ENCODE results near the gene RFPL4A. TPM values are rescaled to one million over a fixed set of nuclear protein-coding genes. Genes with fewer than 3 reads are reported as not detected.
"Not testable (repeated sequence)": the region's sequence is repeated elsewhere in the genome, so short reads cannot be mapped to it uniquely, and the experiment has no call there.

Gene RFPL4A
- not detected in 2 replicates for total RNA-seq (ENCODE audit: low replicate concordance)

DNA sequence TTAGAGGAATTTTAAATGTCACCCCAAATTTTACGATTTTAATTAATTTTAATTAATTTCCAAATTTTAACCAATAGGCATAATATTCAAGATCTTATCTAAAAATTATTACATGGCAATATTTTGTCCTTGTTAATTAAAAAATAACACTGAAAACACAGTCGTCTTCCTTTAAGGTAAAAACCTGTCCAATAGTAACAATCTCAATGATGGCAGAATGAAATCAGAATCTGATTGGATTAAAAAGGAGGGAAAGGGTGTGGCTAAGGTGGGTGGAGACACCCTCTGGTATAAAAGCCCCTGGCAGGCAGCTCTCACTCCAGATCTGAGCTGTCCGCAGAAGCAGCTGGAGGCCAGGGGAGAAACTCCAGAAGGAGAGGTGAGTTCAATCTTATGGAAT lies at the start of gene RFPL4A:
RFPL4A (plus strand) TSS at position 301 of the 400 bp plus-strand sequence. CDS start 2,704 bp downstream, outside the sequence.
- H3K27me3 Mint-ChIP-seq (ENCODE audit: insufficient read depth, low read depth); H3K9me3 ChIP-seq (ENCODE audit: low read depth); H3K27ac Mint-ChIP-seq; H3K9me3 Mint-ChIP-seq; H4K20me1 ChIP-seq (ENCODE audit: low read depth); H3F3A ChIP-seq (ENCODE audit: low read depth); H3K4me3 ChIP-seq; H3K9ac ChIP-seq; H3K4me3 Mint-ChIP-seq; H3K4me1 Mint-ChIP-seq; H3K79me2 ChIP-seq (ENCODE audit: low read depth); H3K4me2 ChIP-seq; H3K36me3 ChIP-seq; H2AFZ ChIP-seq (replicated peaks); H3K4me1 ChIP-seq; H3K27me3 ChIP-seq; DNase-seq (ENCODE audit: low spot score); H3K36me3 Mint-ChIP-seq; H3K27ac ChIP-seq: not testable (repeated sequence)

DNA sequence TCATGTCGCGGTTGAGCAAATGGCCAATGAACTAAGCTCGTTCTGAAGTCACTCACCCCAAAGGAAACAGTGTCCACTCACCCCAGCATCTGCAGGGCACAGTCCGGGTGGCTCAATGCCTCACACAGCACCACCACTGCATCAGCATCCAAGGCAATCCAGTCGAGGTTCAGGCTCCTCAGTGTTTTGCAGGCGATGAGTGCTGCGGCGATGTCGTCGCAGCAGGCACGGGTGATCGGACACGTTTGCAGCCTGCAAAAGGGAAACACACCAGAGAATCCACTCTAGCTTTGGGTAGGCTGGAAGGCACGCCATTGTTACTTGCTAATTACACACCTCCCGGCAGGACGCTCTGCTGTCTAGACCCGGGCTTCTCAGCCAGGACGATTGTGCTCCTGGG lies 47.2 kb upstream of the RFPL4A start:
- DNase-seq (ENCODE audit: low spot score): no peak
- Histone ChIP-seq H3K9ac (no peak overlapping the region), H3F3A (ENCODE audit: low read depth) (no peaks in the 10 kb centered on the region), H3K4me2 (no peak overlapping the region), H2AFZ (replicated peaks) (no peak overlapping the region), H3K79me2 (ENCODE audit: low read depth) (no peaks in the 10 kb centered on the region), H3K27me3 (no peaks in the 10 kb centered on the region), H3K9me3 (ENCODE audit: low read depth) (peaks cover 5% of the 10 kb centered on the region), H3K36me3 (no peaks in the 10 kb centered on the region), H3K27ac (no peak overlapping the region), H3K4me3 (no peak overlapping the region), H4K20me1 (ENCODE audit: low read depth) (no peaks in the 10 kb centered on the region), H3K4me1 (no peaks in the 10 kb centered on the region)
- no peak overlapping the region for H3K4me3 Mint-ChIP-seq
- H3K36me3 Mint-ChIP-seq: no peaks in the 10 kb centered on the region
- peaks cover 16% of the 10 kb centered on the region for H3K9me3 Mint-ChIP-seq
- H3K27me3 Mint-ChIP-seq (ENCODE audit: insufficient read depth, low read depth): peaks cover 24% of the 10 kb centered on the region
- H3K4me1 Mint-ChIP-seq: peaks cover 2% of the 10 kb centered on the region
- H3K27ac Mint-ChIP-seq: no peak overlapping the region
- TF ChIP-seq CTCF (IDR thresholded peaks at IDR 0.05): no peak
- TF ChIP-seq EZH2 (IDR thresholded peaks at IDR 0.05): no peak
- TF ChIP-seq EZH2phosphoT487 (IDR thresholded peaks at IDR 0.05): no peak

- H3K4me1 Mint-ChIP-seq: peaks cover 2% of the 10 kb centered on the region
- H3K27me3 ChIP-seq: no peaks in the 10 kb centered on the region
- no peak overlapping the region for H2AFZ ChIP-seq (replicated peaks)
- H3K27ac ChIP-seq: no peak overlapping the region
- no peaks in the 10 kb centered on the region for H3K36me3 Mint-ChIP-seq
- H3K4me1 ChIP-seq: no peaks in the 10 kb centered on the region
- H3K4me3 ChIP-seq: no peak overlapping the region
- no peak overlapping the region for H3K4me3 Mint-ChIP-seq
- H3F3A ChIP-seq (ENCODE audit: low read depth): no peaks in the 10 kb centered on the region
- H3K79me2 ChIP-seq (ENCODE audit: low read depth): no peaks in the 10 kb centered on the region
- no peak overlapping the region for H3K9ac ChIP-seq
- H3K4me2 ChIP-seq: no peak overlapping the region
- H3K36me3 ChIP-seq: no peaks in the 10 kb centered on the region
- H3K9me3 ChIP-seq (ENCODE audit: low read depth): peaks cover 2% of the 10 kb centered on the region
- H4K20me1 ChIP-seq (ENCODE audit: low read depth): no peaks in the 10 kb centered on the region
- no peak overlapping the region for H3K27ac Mint-ChIP-seq
- no peak for DNase-seq (ENCODE audit: low spot score)
- peaks cover 16% of the 10 kb centered on the region for H3K9me3 Mint-ChIP-seq
- TF ChIP-seq EZH2 (IDR thresholded peaks at IDR 0.05) (no peak), CTCF (IDR thresholded peaks at IDR 0.05) (no peak), EZH2phosphoT487 (IDR thresholded peaks at IDR 0.05) (no peak)
- peaks cover 21% of the 10 kb centered on the region for H3K27me3 Mint-ChIP-seq (ENCODE audit: insufficient read depth, low read depth)
These were observed 45.9 kb upstream of the RFPL4A start for GRCh38 chr19:55712804-55713631.

GRCh38 chr19:55716531-55716930 lies 42.4 kb upstream of the RFPL4A start:
- H3K79me2 ChIP-seq (ENCODE audit: low read depth): no peaks in the 10 kb centered on the region
- peaks cover 19% of the 10 kb centered on the region for H3K27me3 Mint-ChIP-seq (ENCODE audit: insufficient read depth, low read depth)

More at GRCh38 chr19:55716531-55716930, 42.4 kb upstream of the RFPL4A start:
- Histone ChIP-seq H3K36me3 (no peaks in the 10 kb centered on the region), H4K20me1 (ENCODE audit: low read depth) (no peaks in the 10 kb centered on the region), H3K4me2 (no peak overlapping the region), H2AFZ (replicated peaks) (no peak overlapping the region), H3K4me3 (no peak overlapping the region), H3K4me1 (no peaks in the 10 kb centered on the region), H3K9me3 (ENCODE audit: low read depth) (peaks cover 4% of the 10 kb centered on the region), H3K27me3 (no peaks in the 10 kb centered on the region), H3K9ac (no peak overlapping the region), H3K27ac (no peak overlapping the region), H3F3A (ENCODE audit: low read depth) (no peaks in the 10 kb centered on the region)
- peaks cover 19% of the 10 kb centered on the region for H3K9me3 Mint-ChIP-seq
- H3K4me3 Mint-ChIP-seq: no peak overlapping the region
- H3K36me3 Mint-ChIP-seq: no peaks in the 10 kb centered on the region
- no peak overlapping the region for H3K27ac Mint-ChIP-seq
- DNase-seq (ENCODE audit: low spot score): no peak
- peaks cover 2% of the 10 kb centered on the region for H3K4me1 Mint-ChIP-seq
- TF ChIP-seq CTCF (IDR thresholded peaks at IDR 0.05): no peak
- TF ChIP-seq EZH2 (IDR thresholded peaks at IDR 0.05): no peak
- no peak for TF ChIP-seq EZH2phosphoT487 (IDR thresholded peaks at IDR 0.05)

All from neural progenitor cell (in vitro differentiated cells).